Inferior parietal cortex (tissue), 1 donor: ENCODE data around the gene TRIM71.

ENCODE experiments used
- DNase-seq: peaks from one replicate; pipeline ENCODE4 v3.0.0-alpha.2; 2016; ENCODE audit errors: extremely low spot score

TRIM71 gene

GRCh38 chr3:32866533-32866932 lies 48.7 kb downstream of the TRIM71 start:
- DNase-seq = no peak

- no peak for DNase-seq
Measured at GRCh38 chr3:32867954-32868353, 50.2 kb downstream of the TRIM71 start.

GRCh38 chr3:32868719-32869512 lies 51.1 kb downstream of the TRIM71 start:
- DNase-seq = no peak

- no peak for DNase-seq
Measured at GRCh38 chr3:32869513-32870047, 51.8 kb downstream of the TRIM71 start.

GRCh38 chr3:32870373-32871095 lies 52.7 kb downstream of the TRIM71 start:
- no peak for DNase-seq

- no peak for DNase-seq
Measured at GRCh38 chr3:32871273-32871672, 53.5 kb downstream of the TRIM71 start.

GRCh38 chr3:32872487-32873382 lies 54.9 kb downstream of the TRIM71 start:
- no peak for DNase-seq

- no peak for DNase-seq
Measured at GRCh38 chr3:32873531-32874130, 55.8 kb downstream of the TRIM71 start.

GRCh38 chr3:32876920-32877319 lies 59.1 kb downstream of the TRIM71 start:
- DNase-seq = no peak

GRCh38 chr3:32877598-32877997 lies 59.8 kb downstream of the TRIM71 start:
- no peak for DNase-seq

- DNase-seq = no peak
Measured at GRCh38 chr3:32880225-32880624, 62.4 kb downstream of the TRIM71 start.

GRCh38 chr3:32881624-32882023 lies 63.8 kb downstream of the TRIM71 start:
- no peak for DNase-seq

- DNase-seq = no peak
Measured at GRCh38 chr3:32882189-32882588, 64.4 kb downstream of the TRIM71 start.

GRCh38 chr3:32882603-32883025 lies 64.8 kb downstream of the TRIM71 start:
- DNase-seq = no peak

GRCh38 chr3:32883817-32884216 lies 66.0 kb downstream of the TRIM71 start:
- no peak for DNase-seq

- DNase-seq = no peak
Measured at GRCh38 chr3:32884591-32884990, 66.8 kb downstream of the TRIM71 start.

GRCh38 chr3:32885283-32885901 lies 67.6 kb downstream of the TRIM71 start:
- DNase-seq = no peak

GRCh38 chr3:32886296-32886695 lies 68.5 kb downstream of the TRIM71 start:
- no peak for DNase-seq

GRCh38 chr3:32886911-32887310 lies 69.1 kb downstream of the TRIM71 start:
- DNase-seq = no peak

GRCh38 chr3:32888739-32889138 lies 70.9 kb downstream of the TRIM71 start:
- no peak for DNase-seq
